ENCODE results near the gene PRUNE1. TPM values are rescaled to one million over a fixed set of nuclear protein-coding genes. Genes with fewer than 3 reads are reported as not detected.
A peak's percentile ranks its signal among the peaks of the same experiment; 100 is the strongest.

Gene PRUNE1
- total and polyA plus RNA-seq, 2 experiments from 2014 or later = 51.6 to 52.2 TPM

DNA sequence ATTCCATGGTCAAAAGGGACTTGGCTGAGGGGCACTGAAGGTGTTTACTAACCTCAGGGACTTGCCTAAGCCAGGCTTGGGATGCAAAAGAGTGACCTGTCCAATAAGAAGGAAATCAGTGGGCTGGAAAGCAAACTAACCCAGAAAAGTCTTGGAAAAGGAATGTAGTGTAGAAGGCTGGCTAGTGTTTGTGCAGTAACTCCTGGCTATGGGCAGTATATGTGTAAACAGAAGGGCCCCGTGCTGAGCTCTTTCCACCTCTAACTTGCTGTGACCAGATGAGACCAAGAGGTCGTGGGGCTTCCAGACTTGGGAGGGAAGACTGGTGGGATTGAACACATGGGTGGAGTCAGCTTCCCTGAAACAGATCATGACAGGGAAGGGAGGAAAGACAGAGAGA, 5.6 kb upstream of the PRUNE1 start:
- TF ChIP-seq, protein P1, sequence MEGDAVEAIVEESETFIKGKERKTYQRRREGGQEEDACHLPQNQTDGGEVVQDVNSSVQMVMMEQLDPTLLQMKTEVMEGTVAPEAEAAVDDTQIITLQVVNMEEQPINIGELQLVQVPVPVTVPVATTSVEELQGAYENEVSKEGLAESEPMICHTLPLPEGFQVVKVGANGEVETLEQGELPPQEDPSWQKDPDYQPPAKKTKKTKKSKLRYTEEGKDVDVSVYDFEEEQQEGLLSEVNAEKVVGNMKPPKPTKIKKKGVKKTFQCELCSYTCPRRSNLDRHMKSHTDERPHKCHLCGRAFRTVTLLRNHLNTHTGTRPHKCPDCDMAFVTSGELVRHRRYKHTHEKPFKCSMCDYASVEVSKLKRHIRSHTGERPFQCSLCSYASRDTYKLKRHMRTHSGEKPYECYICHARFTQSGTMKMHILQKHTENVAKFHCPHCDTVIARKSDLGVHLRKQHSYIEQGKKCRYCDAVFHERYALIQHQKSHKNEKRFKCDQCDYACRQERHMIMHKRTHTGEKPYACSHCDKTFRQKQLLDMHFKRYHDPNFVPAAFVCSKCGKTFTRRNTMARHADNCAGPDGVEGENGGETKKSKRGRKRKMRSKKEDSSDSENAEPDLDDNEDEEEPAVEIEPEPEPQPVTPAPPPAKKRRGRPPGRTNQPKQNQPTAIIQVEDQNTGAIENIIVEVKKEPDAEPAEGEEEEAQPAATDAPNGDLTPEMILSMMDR (IDR thresholded peaks at IDR 0.05; ENCODE audit: low read depth, low read length) = no peak
- DNase-seq (ENCODE audit: low read depth in 1 of 2, low spot score in 1 of 2) = no peak
- peaks cover 5% of the 10 kb centered on the region for H3K36me3 ChIP-seq
- H3K27me3 ChIP-seq = no peaks in the 10 kb centered on the region
- peaks cover 19% of the 10 kb centered on the region for H3K4me1 ChIP-seq (ENCODE audit: low read depth)
- H3K4me3 ChIP-seq = no peak overlapping the region
- H3K27ac ChIP-seq = no peak overlapping the region
- H3K9me3 ChIP-seq (ENCODE audit: low read depth) = no peaks in the 10 kb centered on the region

DNA sequence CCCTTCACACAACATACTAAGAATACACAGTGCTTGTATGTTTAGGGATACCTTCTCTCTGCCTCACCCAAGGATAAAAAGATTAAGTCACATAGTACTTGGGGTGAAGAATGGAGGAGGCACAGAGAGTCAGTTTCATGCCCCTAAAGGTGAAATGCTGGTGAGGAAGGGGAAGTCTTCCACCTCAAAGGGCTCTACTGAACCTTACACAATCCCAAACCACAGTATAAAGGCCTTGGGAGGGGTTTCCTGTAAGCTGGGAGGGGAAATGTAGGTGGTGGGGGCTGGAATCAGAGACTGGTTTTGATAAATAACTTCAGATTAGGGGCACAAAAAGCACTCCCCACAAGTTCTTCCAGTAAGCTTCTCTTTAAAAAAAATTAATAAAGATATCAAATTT, 5.1 kb upstream of the PRUNE1 start:
- Histone ChIP-seq H3K4me1 (ENCODE audit: low read depth) (peaks cover 22% of the 10 kb centered on the region), H3K36me3 (peaks cover 5% of the 10 kb centered on the region), H3K9me3 (ENCODE audit: low read depth) (no peaks in the 10 kb centered on the region), H3K4me3 (no peak overlapping the region), H3K27me3 (no peaks in the 10 kb centered on the region), H3K27ac (no peak overlapping the region)
- no peak for DNase-seq (ENCODE audit: low read depth in 1 of 2, low spot score in 1 of 2)
- TF ChIP-seq, protein P1 (IDR thresholded peaks at IDR 0.05; ENCODE audit: low read depth, low read length) = no peak

DNA sequence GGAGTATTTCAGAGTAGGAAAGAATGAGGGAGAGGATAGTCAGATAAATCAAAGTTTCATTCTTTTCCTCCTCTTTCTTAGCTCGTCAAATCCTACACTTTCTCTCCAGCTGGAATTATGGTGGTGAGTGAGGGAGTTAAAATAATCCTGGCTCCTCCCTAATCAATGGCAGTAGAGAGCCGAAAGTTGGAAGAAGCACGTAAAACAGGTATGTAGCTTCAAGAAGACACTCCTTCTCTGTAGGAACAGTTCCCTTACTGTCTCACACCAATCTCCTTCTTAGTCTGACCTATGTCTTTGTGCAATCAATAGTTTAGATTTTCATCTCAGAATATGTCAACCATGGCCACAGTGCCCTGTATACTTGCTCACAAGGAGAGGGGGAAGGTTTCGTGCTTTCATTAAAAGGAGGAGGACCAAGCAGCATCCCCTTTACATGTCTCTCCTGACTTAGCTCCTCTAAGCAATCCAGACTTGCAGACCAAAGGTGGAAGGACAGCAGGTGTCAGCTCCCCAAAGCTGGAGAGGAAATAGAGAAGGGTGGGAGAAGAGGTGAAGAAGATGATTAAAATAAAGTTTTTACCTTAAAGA, 2.4 kb upstream of the PRUNE1 start:
- TF ChIP-seq, protein P1 (IDR thresholded peaks at IDR 0.05; ENCODE audit: low read depth, low read length) = no peak

GRCh38 chr1:151006327-151007052, 1.8 kb upstream of the PRUNE1 start, which contains the start of gene MINDY1:
Gene MINDY1, minus strand, starts transcription at chr1:151006902. Its CDS starts 4,285 bp downstream, at chr1:151002617.
- Histone ChIP-seq H3K27ac (peak within 1 kb of the TSS; percentile 93), H3K27me3 (no peaks in the 10 kb centered on the region), H3K4me3 (peak within 1 kb of the TSS; percentile 41), H3K36me3 (no peaks in the 10 kb centered on the region), H3K9me3 (ENCODE audit: low read depth) (no peaks in the 10 kb centered on the region), H3K4me1 (ENCODE audit: low read depth) (peaks cover 35% of the 10 kb centered on the region)
- TF ChIP-seq, protein P1 (IDR thresholded peaks at IDR 0.05; ENCODE audit: low read depth, low read length) = peak; percentile 66
- peak; percentile 88 to 91 for DNase-seq (ENCODE audit: low read depth in 1 of 2, low spot score in 1 of 2)

More for the DNA sequence above, 2.4 kb upstream of the PRUNE1 start:
- no peaks in the 10 kb centered on the region for H3K36me3 ChIP-seq
- H3K9me3 ChIP-seq (ENCODE audit: low read depth) = no peaks in the 10 kb centered on the region
- H3K27me3 ChIP-seq = no peaks in the 10 kb centered on the region
- peaks cover 28% of the 10 kb centered on the region for H3K4me1 ChIP-seq (ENCODE audit: low read depth)
- H3K27ac ChIP-seq = peak overlapping the region; percentile 93
- peak overlapping the region; percentile 41 for H3K4me3 ChIP-seq
- DNase-seq (ENCODE audit: low read depth in 1 of 2, low spot score in 1 of 2) = no peak

- H3K4me3 ChIP-seq = peak overlapping the region; percentile 59
- H3K36me3 ChIP-seq = no peaks in the 10 kb centered on the region
- peaks cover 49% of the 10 kb centered on the region for H3K4me1 ChIP-seq (ENCODE audit: low read depth)
- H3K27me3 ChIP-seq = no peaks in the 10 kb centered on the region
- H3K27ac ChIP-seq = peak overlapping the region; percentile 56
- TF ChIP-seq, protein P1 (IDR thresholded peaks at IDR 0.05; ENCODE audit: low read depth, low read length) = no peak
- H3K9me3 ChIP-seq (ENCODE audit: low read depth) = no peaks in the 10 kb centered on the region
- DNase-seq (ENCODE audit: low read depth in 1 of 2, low spot score in 1 of 2) = no peak
Observed at GRCh38 chr1:151007853-151008243, 401 bp upstream of the PRUNE1 start.

All from cardiac muscle cell (in vitro differentiated cells and primary cell).